IMR-90 (cell line): ENCODE measurements around the gene ESRP2.

Source experiments
- BHLHE40 ChIP-seq: fragments of 150-350 bp; IDR thresholded peaks from 2 replicates; pipeline ENCODE4 v1.6.1; 2016; ENCODE audit warnings: mild to moderate bottlenecking, low read depth, low read length
- CEBPB ChIP-seq: IDR thresholded peaks from 2 replicates; pipeline ENCODE4 v1.6.1; 2012; ENCODE audit warnings: low read depth, low read length, improper control_type of control experiment
- CTCF ChIP-seq: conservative IDR thresholded peaks from 2 replicates; pipeline ENCODE4 v1.5.1; 2012; ENCODE audit warnings: mild to moderate bottlenecking, low read depth, low read length, improper control_type of control experiment
- ELK1 ChIP-seq: fragments of 150-350 bp; IDR thresholded peaks from 2 replicates; pipeline ENCODE4 v1.6.1; 2016; ENCODE audit warnings: low read depth, mild to moderate bottlenecking, low read length, moderate library complexity, borderline replicate concordance
- POLR2A ChIP-seq: IDR thresholded peaks from 2 replicates; pipeline ENCODE4 v1.6.1; 2012; ENCODE audit warnings: mild to moderate bottlenecking, low read depth, low read length
- RFX5 ChIP-seq: IDR thresholded peaks from 2 replicates; pipeline ENCODE4 v1.8.0; 2012; ENCODE audit warnings: low read depth, mild to moderate bottlenecking, low read length, moderate library complexity
- SMC3 ChIP-seq: fragments of 150-350 bp; IDR thresholded peaks from 2 replicates; pipeline ENCODE4 v1.6.1; 2016; ENCODE audit warnings: low read depth, mild to moderate bottlenecking, antibody characterized with exemption, low read length, moderate library complexity
- USF2 ChIP-seq: fragments of 150-350 bp; IDR thresholded peaks from 2 replicates; pipeline ENCODE4 v1.6.1; 2017; ENCODE audit warnings: mild to moderate bottlenecking, antibody characterized with exemption, low read length, low read depth

GRCh38 chr16:68247932-68248331 lies 12.0 kb upstream of the ESRP2 start:
- TF ChIP-seq POLR2A: no peak
- no peak for TF ChIP-seq CTCF
- TF ChIP-seq CEBPB: no peak
- TF ChIP-seq USF2: no peak
- no peak for TF ChIP-seq BHLHE40
- no peak for TF ChIP-seq ELK1
- no peak for TF ChIP-seq SMC3
- no peak for TF ChIP-seq RFX5
